Activated naive CD4-positive, alpha-beta T cell treated with anti-CD3 and anti-CD28 coated beads, Interleukin-2, amount 50 U/mL, for 16 hours (primary cell): ENCODE results near the gene NEUROD2.

Experiments used
- DNase-seq: peaks from one replicate; pipeline ENCODE4 v3.0.0-alpha.2; 2020

Gene NEUROD2

DNA sequence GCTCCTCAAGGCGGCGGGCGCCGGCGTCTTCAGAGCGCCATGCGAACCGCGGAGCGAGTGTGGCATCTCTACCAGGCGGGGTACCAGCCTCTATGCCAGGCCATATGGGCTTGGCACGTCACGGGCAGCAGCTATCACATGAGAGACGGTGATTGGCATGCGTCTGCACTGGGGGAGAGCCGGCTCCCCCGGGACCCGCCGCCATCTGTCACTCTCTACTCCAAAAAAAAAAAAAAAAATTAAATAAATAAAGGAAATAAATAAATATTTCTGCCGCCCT lies at the start of gene NEUROD2:
TSS of gene NEUROD2 (minus strand) at position 70 of the 280 bp plus-strand sequence. CDS start 1,321 bp downstream, outside the sequence.
- no peak for DNase-seq

DNA sequence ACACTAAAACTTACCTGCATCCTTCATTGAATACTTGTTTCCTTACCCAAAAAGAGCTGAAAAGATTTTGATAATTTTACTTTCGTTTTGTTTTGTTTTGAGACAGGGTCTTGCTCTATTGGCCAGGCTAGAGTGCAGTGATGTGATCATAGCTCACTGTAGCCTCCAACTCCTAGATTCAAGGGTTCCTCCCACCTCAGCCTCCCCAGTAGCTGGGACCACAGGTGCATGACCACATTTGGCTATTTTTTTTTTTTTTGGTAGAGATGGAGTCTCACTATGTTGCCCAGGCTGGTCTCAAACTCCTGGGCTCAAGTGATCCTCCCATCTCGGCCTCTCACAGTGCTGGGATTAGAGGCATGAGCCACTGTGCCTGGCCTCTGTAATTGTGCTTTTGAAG lies 47.4 kb upstream of the NEUROD2 start:
- DNase-seq = no peak

DNA sequence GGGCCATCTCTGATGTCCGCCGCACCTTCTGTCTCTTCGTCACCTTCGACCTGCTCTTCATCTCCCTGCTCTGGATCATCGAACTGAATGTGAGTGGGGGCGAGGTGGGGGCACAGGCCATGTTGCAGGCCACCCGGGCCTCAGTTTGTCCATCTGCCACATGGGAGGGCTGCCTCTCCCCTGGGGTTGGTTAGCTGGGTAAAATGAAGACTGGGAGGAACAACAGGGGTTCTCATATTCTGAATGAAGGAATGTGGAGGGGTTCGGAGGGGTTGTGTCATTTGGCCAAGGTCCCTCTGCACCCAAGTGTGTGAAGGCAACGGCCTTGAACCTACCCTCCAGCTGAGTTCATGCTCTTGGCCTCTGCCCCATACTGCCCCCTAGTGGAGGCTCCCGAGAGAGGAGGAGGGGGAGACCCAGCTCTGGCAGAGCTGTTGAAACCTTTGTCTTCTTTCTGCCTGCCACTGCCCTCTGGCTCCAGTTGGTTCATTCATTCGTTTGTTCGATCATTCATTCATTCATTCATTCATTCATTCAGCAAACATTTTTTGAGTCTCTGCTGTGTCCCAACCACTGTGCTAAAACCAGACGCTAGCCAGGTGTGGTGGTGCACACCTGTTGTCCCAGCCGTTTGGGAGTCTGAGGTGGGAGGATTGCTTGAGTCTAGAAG lies 46.1 kb upstream of the NEUROD2 start:
- DNase-seq = peak; percentile 81

DNA sequence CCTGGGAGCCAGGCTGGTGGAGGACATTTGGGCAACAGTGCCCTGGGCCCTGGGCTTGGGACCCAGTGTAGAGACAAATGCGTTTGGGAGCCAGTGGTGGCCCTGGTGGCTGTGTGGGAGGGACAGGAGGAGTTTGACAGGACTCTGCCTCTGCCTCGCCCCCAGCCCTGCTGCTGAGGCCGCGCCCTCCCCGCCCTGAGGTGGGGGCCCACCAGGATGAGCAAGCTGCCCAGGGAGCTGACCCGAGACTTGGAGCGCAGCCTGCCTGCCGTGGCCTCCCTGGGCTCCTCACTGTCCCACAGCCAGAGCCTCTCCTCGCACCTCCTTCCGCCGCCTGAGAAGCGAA lies 45.6 kb upstream of the NEUROD2 start:
- no peak for DNase-seq

DNA sequence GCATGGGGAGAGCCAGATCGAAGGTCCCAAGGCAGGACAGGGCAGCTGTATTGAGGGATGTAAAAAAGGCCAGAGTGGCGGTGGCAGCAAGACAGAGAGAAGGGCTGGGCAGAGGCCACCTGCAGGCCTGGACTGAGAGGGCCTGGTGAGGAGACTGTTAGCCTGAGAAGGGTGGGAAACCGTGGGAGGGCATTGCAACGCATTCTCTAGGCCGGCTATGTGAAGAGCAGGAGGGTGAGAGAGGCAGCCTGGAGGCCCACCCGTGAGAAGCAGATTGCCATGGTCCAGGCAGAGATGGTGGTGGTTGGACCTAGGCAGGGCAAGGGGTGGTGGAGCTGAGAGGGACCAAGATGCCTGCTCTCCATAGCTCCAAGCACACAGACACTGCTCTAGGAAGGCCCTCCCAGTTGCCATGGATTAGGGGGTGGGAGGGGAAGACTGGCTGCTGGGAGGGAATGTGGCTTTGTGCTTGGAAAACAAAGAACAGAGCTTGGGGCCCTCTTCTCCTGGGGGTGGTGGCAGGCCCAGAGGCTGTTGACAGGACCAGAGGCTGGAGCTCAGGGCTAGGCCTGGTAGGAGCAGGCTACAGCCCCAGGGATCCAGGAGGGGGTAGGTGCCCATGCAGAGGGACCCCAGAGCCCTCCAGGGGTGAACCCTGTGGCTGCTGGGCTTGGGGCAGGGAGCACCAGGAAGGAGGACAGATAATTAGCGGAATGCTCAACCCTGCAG lies 45.0 kb upstream of the NEUROD2 start:
- no peak for DNase-seq

DNA sequence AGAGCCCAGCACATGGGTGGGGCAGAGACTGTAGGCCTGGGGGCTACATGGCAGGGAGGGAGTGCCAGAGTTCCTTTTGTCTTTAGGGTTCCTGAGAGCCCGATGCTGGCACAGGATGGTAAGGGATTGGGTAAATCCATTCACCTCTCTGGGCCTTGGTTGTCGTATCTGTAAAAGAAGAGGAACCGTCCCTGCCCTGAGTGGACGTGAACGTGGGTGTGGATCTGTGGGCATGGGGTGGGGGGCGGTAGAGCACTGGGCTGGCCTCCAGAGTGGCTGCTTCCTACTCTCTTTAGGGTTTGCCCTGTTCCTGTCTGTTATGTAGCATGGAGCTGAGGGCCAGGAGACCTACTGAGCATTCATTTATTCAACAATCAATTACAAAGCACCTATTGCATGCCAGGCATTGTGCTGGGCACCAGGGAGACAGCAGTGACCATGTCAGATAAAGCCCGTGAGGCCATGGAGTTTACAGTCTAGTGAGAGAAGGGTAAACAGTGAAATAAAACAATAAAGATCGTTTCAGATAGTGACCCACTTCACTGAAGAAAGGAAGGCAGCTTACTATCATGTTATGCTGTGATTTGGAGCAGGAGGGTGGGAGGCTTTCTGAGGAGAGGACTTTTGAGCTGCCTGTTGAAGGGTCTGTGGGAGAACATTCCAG lies 44.3 kb upstream of the NEUROD2 start:
- no peak for DNase-seq

DNA sequence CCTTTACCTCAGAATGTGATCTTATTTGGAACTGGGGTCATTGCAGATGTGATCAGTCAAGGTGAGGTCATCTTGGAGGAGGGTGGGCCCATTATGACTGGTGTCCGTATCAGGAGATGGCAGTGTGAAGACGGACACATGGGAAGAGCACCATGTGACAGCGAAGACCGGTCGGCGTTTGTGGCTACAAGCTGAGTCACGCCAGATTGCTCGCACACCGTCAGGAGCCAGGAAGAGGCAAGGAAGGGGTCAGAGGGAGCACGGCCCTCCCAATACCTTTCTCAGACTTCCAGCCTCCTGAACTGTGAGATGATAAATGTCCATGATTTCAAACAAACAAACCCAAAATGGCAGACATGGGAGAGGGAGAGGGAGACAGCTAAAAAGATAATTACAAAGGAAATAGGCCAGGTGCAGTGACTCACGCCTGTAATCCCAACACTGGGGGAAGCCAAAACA lies 42.4 kb upstream of the NEUROD2 start:
- DNase-seq = no peak

DNA sequence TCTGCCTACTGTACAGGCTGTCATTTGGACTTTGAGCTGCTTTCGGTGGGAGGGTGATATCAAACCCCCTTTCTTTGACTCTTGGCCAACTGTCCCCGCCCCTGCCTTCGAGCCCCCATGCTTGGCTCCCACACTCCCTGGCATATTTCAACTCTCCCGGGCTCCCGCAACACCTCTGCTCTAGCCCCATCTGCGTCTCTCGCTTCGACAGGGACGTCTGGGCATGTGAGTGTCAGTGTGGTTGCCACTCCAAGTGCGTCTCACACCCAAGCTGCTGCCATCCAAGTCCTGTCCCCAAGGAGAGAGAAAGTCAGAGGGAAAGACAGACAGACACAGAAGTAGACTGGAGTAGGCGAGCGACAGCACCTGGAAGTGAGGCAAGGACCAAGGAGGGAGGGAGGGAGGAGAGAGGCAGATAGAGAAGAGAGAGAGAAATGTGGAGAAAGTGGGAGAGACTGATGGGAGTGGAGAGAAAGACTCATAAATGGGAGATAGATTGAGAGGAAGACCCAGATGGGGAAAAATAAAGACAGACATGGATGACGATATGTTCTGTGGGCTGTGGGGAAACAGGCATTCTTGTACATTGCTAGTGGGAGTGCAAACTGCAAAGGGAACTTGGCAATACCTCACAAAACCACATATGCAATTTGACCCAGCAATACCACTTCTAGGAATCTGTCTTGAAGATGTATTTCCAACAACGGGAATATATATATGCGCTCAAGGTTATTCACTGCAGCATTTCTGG lies 41.1 kb upstream of the NEUROD2 start:
- no peak for DNase-seq

DNA sequence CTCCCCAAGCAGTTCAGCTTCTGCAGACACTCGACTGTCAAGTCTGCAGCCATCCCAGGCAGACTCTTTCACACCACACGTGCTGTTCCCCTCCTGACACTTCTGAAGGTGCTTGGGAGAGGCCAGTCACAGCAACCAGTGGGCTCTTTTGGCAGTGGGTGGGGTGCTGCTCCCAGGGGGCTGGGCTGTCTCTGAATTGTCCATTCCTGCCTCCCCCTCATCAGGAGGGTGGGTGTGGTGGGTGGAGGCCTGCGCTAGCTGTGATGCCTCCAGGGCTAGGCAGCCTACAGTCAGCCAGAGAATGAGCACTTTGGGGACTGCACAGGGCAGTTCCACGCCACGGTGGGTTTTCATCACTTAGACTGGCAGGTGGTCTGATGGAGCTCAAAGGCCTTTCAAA lies 39.5 kb upstream of the NEUROD2 start:
- no peak for DNase-seq

DNA sequence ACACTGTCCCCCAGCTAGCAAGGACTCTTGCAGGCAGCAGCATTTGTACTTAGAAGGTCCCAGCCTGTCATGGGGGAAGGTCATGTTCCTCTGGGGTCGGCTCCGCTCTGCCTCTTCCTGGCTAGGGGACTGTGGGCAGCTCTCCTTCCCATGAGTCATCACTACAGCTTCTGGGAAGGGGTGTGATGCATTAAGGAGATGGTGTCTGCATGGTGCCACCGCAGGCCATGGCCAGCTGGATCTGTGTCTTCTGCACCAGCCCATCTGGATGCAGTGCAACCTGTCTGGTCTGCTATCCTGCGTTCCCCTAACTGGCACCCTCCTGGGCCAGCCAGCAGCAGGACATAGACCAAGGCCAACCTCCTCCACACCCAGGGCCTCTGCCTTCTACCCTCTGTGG lies 35.6 kb upstream of the NEUROD2 start:
- DNase-seq = no peak

DNA sequence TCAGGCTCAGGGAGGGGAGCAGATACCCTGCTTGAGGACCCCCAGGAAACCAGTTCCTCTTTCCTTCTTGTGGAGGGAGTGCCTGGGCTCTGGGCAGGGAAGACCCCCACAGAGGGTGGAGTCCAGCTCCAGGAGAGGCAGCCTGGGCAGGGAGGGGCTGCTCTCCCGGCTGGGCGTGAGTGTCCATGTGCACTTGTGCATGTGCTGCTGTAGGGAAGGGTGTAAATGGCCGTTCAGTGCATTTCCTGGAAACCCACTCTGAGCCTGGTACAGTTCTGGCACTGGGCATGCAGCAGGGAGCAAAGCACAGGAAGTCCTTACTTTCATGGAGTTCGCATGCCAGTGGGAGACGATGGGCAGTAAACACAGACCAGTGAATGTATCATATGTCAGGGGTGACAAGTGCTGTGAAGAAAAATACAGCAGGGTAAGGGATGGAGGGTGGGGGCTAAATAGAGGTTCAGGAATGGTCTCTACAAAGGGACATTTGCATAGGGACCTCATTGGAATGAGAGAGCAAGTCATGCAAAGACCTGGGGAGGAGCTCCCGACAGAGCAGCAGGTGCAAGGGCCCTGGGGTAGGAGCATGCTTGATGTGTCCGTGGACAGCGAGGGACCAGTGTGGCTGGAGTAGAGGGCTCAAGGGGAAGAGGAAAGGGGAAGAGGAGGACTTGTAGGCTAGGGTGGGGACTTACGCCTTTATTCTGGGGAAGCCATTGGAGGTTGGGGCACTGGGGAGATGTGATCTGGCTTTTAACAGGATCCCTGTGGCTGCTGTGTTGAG lies 34.8 kb upstream of the NEUROD2 start:
- no peak for DNase-seq

DNA sequence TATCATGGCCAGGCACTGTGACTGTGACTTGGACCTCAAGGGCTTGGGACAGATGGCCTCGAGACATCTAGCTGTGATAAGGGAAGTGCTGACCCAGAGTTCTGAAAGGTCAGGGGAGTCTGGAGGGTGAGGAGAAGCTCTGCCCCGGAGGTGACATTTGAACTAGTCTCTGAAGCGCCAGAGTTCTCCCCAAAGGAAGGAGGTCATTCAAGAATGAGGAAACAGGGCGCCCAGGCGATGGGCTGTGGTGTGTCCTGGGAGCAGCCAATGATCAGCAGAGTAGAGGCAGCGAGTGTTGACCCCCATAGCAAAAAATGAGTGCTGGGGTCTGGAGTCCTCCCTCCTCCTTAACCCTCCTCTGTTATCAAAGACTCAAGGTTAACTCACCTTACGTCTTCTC lies 34.2 kb upstream of the NEUROD2 start:
- DNase-seq = no peak

DNA sequence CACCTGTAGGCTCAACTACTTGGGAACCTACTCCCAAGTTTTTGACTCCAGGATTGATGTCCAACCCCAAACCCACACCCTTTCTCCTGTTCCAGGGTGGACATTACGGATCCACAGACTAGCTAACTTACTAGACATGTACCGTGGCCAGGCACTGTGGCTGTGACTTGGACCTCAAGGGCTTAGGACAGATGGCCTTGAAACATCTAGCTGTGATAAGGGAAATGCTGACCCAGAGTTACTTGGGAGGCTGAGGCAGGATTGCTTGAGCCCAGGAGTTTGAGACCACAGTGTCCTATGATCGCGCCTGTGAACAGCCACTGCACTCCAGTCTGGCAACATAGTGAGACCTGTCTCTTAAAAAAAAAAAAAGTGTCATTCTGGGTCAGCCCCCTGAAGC lies 33.4 kb upstream of the NEUROD2 start:
- DNase-seq = no peak

DNA sequence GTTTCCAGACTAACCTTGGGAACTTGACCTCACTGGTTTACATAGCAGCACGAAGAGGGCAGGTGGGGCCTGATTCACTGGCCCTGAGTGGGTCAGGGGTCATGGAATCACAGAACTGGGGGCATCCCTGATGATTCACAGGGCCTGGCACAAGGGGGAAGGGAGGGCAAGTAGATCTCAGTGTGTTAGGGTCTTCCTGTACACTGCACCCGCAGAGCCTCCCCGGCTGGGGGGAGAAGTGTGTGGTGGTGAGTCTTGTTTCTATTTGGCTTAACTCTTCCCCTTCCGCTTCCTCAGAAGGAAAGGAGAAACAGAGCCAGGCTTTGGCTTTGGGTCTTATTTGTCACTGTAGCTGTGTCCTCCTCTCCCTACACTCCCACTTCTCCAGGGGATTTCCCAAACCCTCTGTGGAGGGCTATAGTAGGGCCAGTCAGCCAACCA lies 32.9 kb upstream of the NEUROD2 start:
- DNase-seq = no peak

DNA sequence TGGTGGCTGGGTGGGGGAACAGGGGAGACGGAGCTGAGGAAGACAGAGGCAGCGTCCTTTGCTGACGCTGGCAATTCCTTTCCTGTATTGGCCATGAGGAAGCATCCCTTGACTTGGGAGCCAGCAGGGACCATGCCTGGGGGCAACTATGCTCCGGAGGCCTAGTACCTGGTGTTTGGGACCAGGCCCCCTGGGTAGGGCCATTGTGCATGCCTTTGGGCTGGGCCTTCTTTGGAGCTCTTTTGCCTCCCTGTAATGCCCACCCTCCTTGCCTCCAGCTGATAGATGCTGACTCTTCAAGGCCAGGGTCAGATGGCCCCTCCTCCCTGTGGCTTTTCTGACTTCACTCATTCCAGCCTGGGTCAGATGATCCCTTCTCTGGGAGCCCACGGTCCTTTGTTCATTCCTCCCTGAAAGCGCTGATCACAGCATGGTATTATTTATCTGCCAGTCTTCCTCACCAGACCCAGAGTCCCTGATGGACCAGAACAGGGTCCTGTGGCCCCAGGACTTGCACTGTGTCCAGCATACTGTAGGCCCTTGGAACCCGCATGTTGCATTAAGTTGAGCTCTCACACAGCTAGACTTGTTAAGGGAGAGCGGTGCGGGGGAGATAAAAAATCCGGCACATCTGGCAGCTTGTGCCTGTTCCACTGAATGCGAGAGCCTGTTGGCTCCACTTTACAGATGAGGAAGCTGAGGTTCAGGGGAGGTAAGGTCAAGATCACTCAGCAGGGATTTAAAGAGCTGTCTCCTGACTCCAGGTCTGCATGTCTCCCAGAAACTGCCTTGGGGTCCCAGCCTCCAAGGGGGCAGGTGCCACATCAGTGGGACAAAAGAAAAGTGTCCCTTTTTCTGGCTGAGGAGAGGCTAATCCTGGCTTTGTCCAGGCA lies 32.1 kb upstream of the NEUROD2 start:
- DNase-seq = no peak

DNA sequence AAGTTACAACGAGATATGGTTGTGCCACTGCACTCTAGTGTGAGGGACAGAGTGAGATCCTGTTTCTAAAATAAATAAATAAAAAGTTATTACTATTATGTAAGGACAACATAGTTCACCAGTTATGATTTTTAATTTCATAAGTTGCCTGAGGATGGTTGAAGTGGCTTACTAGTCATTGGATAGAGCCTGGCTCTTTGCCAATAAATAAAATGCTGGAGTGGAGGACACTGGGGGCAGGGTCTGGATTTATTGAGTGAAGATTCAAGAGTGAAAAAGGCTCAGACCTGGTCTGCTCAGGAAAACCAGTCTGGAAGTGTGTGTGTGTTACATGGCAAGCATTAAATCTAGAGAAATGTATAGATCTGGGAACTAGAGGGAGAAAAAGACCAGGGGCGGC lies 31.3 kb upstream of the NEUROD2 start:
- DNase-seq = no peak

DNA sequence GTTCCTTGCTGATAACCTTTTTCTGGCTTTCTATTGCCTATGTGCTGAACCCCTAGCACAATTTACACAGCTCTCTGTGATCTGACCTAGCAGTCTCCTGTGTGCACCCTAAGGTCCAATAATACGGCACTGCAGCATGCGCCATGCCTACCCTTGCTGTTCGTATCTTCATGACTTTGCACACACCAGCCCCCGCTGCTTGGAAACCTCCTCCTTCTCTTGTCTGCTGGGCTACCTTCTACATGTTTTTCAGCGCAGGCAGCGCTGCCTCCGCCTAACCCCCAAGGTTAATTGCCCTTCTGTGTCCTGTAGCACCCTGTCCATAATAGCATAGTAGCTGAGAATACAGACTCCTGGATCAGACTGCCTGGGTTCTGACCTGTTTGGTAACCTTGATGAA lies 30.6 kb upstream of the NEUROD2 start:
- DNase-seq = no peak

DNA sequence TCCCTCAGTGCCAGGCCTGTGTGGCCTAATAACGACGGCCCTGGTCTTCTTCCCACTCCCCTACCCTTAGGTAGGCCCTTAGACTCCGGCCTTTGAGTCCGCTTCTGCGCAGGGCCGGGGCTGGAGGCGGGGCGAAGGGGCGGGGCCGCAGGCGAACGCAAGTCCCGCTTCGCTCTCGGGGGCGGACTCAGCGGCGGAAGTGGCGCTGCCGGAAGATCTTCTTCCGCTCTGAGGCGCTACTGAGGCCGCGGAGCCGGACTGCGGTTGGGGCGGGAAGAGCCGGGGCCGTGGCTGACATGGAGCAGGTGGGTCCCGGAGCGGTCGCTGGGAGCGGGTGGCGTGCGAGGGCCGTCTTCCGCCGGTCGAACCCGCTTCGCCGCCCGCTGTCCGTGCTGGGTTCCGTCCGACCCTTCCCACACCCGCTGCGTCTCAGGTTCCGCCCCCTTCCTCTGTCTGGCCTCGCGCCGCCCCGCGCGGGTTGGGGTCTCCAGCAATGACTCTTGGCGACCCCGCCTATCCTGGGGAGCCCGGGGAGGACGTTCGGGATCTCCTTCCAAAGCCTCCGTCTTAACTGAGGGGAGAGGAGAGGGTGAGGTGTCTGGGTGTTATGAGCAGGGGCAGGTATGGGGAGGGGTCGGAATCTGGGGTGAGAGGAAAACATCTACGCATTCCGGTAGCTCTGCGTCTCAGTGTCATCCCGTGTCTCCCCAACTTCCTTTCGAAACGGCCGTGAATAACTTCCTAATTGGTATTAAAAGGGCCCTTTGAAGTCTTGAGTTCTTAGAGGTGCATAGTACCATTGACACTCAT lies 29.4 kb upstream of the NEUROD2 start, which contains the start of gene STARD3:
TSS of gene STARD3 (plus strand) at position 218 of the 810 bp plus-strand sequence. CDS start 16,388 bp downstream, outside the sequence.
- peak; percentile 94 for DNase-seq

DNA sequence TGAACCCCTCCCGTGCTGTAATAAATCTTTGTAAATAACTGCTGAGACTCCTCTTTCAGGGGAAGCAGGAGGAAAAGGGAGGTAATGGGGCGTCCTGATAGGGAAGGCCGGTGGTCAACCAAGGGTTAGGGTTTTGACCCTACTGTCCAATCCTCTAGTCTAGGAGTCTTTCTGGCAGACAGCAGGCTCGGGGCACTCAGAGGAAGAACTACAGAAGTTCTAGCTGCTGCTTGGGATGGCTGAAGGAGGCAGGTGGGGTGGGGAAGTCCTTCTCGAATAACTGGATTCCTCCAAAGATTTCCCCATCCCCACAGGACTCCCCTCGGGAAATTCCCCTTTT lies 28.8 kb upstream of the NEUROD2 start:
- DNase-seq = no peak

DNA sequence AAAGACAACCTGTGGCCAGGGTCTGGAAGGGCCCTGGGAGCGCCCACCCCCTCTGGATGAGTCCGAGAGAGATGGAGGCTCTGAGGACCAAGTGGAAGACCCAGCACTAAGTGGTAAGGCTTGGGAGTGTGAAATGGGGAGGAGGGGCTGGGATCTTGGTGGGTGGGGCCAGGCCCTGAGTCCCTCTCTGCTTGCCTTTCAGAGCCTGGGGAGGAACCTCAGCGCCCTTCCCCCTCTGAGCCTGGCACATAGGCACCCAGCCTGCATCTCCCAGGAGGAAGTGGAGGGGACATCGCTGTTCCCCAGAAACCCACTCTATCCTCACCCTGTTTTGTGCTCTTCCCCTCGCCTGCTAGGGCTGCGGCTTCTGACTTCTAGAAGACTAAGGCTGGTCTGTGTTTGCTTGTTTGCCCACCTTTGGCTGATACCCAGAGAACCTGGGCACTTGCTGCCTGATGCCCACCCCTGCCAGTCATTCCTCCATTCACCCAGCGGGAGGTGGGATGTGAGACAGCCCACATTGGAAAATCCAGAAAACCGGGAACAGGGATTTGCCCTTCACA lies 28.0 kb upstream of the NEUROD2 start:
- no peak for DNase-seq
